ENCODE measurements around the gene ZNF740.
"Not testable (repeated sequence)": the region's sequence is repeated elsewhere in the genome, so short reads cannot be mapped to it uniquely, and the experiment has no call there.

Gene ZNF740

DNA sequence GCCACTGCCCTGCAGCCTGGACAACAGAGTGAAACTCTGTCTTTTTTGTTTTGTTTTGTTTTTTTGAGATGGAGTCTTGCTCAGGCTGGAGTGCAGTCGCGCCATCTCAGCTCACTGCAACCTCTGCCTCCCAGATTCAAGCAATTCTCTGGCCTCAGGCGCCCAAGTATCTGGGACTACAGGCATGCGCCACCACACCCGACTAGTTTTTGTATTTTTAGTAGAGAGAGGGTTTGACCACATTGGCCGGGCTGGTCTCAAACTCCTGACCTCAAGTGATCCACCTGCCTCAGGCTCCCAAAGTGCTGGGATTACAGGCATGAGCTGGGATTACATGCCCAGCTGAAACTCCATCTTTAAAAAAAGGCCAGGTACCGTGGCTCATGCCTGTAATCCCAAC, 21.8 kb downstream of the ZNF740 start:
- not testable (repeated sequence) for H3K27me3 ChIP-seq (ENCODE audit: control insufficient read depth, insufficient read depth, low read length); H3K9me3 ChIP-seq (ENCODE audit: control insufficient read depth, insufficient read depth, low read length); H3K4me3 ChIP-seq (ENCODE audit: low read length); H3K4me1 ChIP-seq (ENCODE audit: control insufficient read depth, insufficient read depth, low read length); H3K36me3 ChIP-seq (ENCODE audit: control insufficient read depth, insufficient read depth, low read length); DNase-seq (ENCODE audit: low read depth, low spot score); H3K27ac ChIP-seq (ENCODE audit: low read length)
- WGBS (ENCODE audit: insufficient coverage, insufficient read length): no CpG with 5 or more reads among the region's 7 CpGs

DNA sequence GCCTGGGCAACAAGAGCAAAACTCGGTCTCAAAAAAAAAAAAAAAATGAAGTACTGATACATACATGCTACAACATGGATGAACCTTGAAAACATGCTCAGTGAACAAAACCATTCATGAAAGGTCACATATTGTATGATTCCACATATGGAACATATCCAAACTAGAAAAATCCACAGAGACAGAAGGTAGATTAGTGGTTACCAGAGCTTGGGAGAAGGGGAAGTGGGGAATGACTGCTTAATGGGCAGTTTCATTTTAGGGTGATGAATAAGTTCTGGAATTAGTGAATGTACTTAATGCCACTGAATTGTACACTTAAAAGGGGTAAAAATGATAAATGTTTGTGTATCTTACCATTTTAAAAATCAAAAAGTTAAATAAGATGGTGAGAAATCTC, 23.8 kb downstream of the ZNF740 start:
- Histone ChIP-seq H3K4me1 (ENCODE audit: control insufficient read depth, insufficient read depth, low read length) (peaks cover 3% of the 10 kb centered on the region), H3K4me3 (ENCODE audit: low read length) (no peak overlapping the region), H3K36me3 (ENCODE audit: control insufficient read depth, insufficient read depth, low read length) (no peaks in the 10 kb centered on the region), H3K27me3 (ENCODE audit: control insufficient read depth, insufficient read depth, low read length) (peaks cover 2% of the 10 kb centered on the region), H3K9me3 (ENCODE audit: control insufficient read depth, insufficient read depth, low read length) (no peaks in the 10 kb centered on the region), H3K27ac (ENCODE audit: low read length) (no peak overlapping the region)
- WGBS (ENCODE audit: insufficient coverage, insufficient read length): no CpG with 5 or more reads among the region's 1 CpG
- no peak for DNase-seq (ENCODE audit: low read depth, low spot score)

GRCh38 chr12:53205747-53206419, 25.4 kb downstream of the ZNF740 start:
- no peaks in the 10 kb centered on the region; the same call in 1 of the 2 replicates for H3K27me3 ChIP-seq (ENCODE audit: control insufficient read depth, insufficient read depth, low read length)
- no peaks in the 10 kb centered on the region for H3K9me3 ChIP-seq (ENCODE audit: control insufficient read depth, insufficient read depth, low read length)
- peaks cover 2% of the 10 kb centered on the region; the same call in 1 of the 2 replicates for H3K36me3 ChIP-seq (ENCODE audit: control insufficient read depth, insufficient read depth, low read length)
- no CpG with 5 or more reads among the region's 7 CpGs for WGBS (ENCODE audit: insufficient coverage, insufficient read length)
- peaks cover 3% of the 10 kb centered on the region for H3K4me1 ChIP-seq (ENCODE audit: control insufficient read depth, insufficient read depth, low read length)
- no peak overlapping the region for H3K27ac ChIP-seq (ENCODE audit: low read length)
- no peak overlapping the region for H3K4me3 ChIP-seq (ENCODE audit: low read length)
- DNase-seq (ENCODE audit: low read depth, low spot score): no peak

DNA sequence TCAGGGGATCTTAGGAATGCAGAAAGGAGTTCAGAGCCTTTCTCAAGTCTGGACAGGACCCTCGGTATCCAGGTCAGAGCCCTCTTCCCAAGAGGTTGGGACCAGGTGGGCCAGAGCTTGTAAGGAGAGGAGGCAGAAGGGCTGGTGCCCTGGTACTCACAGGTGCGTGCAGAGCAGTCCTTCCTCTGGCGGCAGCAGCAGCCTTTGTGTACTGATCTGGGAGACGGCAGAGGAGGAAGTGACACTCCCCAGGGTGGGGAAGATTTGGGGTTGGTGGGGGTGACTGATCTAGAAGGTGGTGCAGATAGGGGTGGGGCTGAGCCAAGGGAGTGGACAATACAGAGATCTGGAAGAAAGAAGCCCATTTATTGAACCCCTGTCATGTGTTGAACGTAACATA, 26.5 kb downstream of the ZNF740 start, which contains the start of gene ITGB7:
Gene ITGB7 (minus strand): TSS at position 210 of the 400 bp plus-strand sequence. CDS start 6,808 bp downstream, outside the sequence.
- DNase-seq (ENCODE audit: low read depth, low spot score): no peak
- no CpG with 5 or more reads among the region's 5 CpGs for WGBS (ENCODE audit: insufficient coverage, insufficient read length)
- no peaks in the 10 kb centered on the region for H3K27me3 ChIP-seq (ENCODE audit: control insufficient read depth, insufficient read depth, low read length)
- H3K9me3 ChIP-seq (ENCODE audit: control insufficient read depth, insufficient read depth, low read length): no peaks in the 10 kb centered on the region
- H3K4me3 ChIP-seq (ENCODE audit: low read length): no peak within 1 kb of the TSS
- peaks cover 8% of the 10 kb centered on the region; the same call in 1 of the 2 replicates for H3K36me3 ChIP-seq (ENCODE audit: control insufficient read depth, insufficient read depth, low read length)
- no peak within 1 kb of the TSS for H3K27ac ChIP-seq (ENCODE audit: low read length)
- peaks cover 3% of the 10 kb centered on the region for H3K4me1 ChIP-seq (ENCODE audit: control insufficient read depth, insufficient read depth, low read length)

DNA sequence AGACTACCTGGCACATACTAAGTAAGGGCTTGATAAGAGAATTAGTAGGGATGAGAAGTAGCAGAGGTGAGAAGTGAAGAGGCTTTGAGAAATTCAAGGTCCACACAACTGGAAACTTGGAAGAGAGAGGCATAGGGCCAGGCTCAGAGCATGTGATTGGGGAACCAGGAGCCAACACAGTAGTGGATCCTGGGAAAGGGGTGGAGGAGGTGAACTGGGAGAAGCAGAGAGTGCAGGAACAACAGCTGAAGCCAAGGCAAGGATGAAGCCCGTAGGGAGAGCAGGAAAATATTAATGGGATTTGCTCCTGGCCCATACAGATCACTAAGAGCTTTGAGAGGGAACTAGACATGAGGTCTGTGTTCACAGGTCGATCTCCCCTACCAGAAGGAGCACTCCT, 27.9 kb downstream of the ZNF740 start:
- DNase-seq (ENCODE audit: low read depth, low spot score): no peak
- H3K27ac ChIP-seq (ENCODE audit: low read length): no peak overlapping the region
- WGBS (ENCODE audit: insufficient coverage, insufficient read length): no CpG with 5 or more reads among the region's 2 CpGs

GRCh38 chr12:53208877-53209463, 28.4 kb downstream of the ZNF740 start:
- peaks cover 8% of the 10 kb centered on the region for H3K4me1 ChIP-seq (ENCODE audit: control insufficient read depth, insufficient read depth, low read length)
- no peaks in the 10 kb centered on the region for H3K9me3 ChIP-seq (ENCODE audit: control insufficient read depth, insufficient read depth, low read length)
- DNase-seq (ENCODE audit: low read depth, low spot score): no peak
- H3K27ac ChIP-seq (ENCODE audit: low read length): no peak overlapping the region
- H3K27me3 ChIP-seq (ENCODE audit: control insufficient read depth, insufficient read depth, low read length): no peaks in the 10 kb centered on the region
- peaks cover 17% of the 10 kb centered on the region; the same call in 1 of the 2 replicates for H3K36me3 ChIP-seq (ENCODE audit: control insufficient read depth, insufficient read depth, low read length)
- no peak overlapping the region for H3K4me3 ChIP-seq (ENCODE audit: low read length)
- no CpG with 5 or more reads among the region's 7 CpGs for WGBS (ENCODE audit: insufficient coverage, insufficient read length)

More for the DNA sequence above, 27.9 kb downstream of the ZNF740 start:
- Histone ChIP-seq H3K4me3 (ENCODE audit: low read length) (no peak overlapping the region), H3K9me3 (ENCODE audit: control insufficient read depth, insufficient read depth, low read length) (no peaks in the 10 kb centered on the region), H3K4me1 (ENCODE audit: control insufficient read depth, insufficient read depth, low read length) (peaks cover 3% of the 10 kb centered on the region), H3K36me3 (ENCODE audit: control insufficient read depth, insufficient read depth, low read length) (peaks cover 15% of the 10 kb centered on the region; the same call in 1 of the 2 replicates), H3K27me3 (ENCODE audit: control insufficient read depth, insufficient read depth, low read length) (no peaks in the 10 kb centered on the region)

- Histone ChIP-seq H3K27me3 (ENCODE audit: control insufficient read depth, insufficient read depth, low read length) (no peaks in the 10 kb centered on the region), H3K4me3 (ENCODE audit: low read length) (no peak overlapping the region), H3K27ac (ENCODE audit: low read length) (no peak overlapping the region), H3K9me3 (ENCODE audit: control insufficient read depth, insufficient read depth, low read length) (no peaks in the 10 kb centered on the region), H3K36me3 (ENCODE audit: control insufficient read depth, insufficient read depth, low read length) (peaks cover 20% of the 10 kb centered on the region; the same call in 1 of the 2 replicates), H3K4me1 (ENCODE audit: control insufficient read depth, insufficient read depth, low read length) (peaks cover 20% of the 10 kb centered on the region)
- no peak for DNase-seq (ENCODE audit: low read depth, low spot score)
- WGBS (ENCODE audit: insufficient coverage, insufficient read length): no CpG with 5 or more reads among the region's 4 CpGs
Measured at GRCh38 chr12:53210843-53211242, 30.3 kb downstream of the ZNF740 start.

GRCh38 chr12:53211476-53212381, 31.2 kb downstream of the ZNF740 start:
- WGBS (ENCODE audit: insufficient coverage, insufficient read length): no CpG with 5 or more reads among the region's 13 CpGs
- Histone ChIP-seq H3K4me1 (ENCODE audit: control insufficient read depth, insufficient read depth, low read length) (peaks cover 26% of the 10 kb centered on the region), H3K4me3 (ENCODE audit: low read length) (no peak overlapping the region), H3K9me3 (ENCODE audit: control insufficient read depth, insufficient read depth, low read length) (no peaks in the 10 kb centered on the region), H3K36me3 (ENCODE audit: control insufficient read depth, insufficient read depth, low read length) (peaks cover 20% of the 10 kb centered on the region; the same call in 1 of the 2 replicates), H3K27me3 (ENCODE audit: control insufficient read depth, insufficient read depth, low read length) (no peaks in the 10 kb centered on the region), H3K27ac (ENCODE audit: low read length) (no peak overlapping the region)
- DNase-seq (ENCODE audit: low read depth, low spot score): no peak

- no peaks in the 10 kb centered on the region for H3K9me3 ChIP-seq (ENCODE audit: control insufficient read depth, insufficient read depth, low read length)
- no peak overlapping the region for H3K27ac ChIP-seq (ENCODE audit: low read length)
- DNase-seq (ENCODE audit: low read depth, low spot score): no peak
- no peaks in the 10 kb centered on the region for H3K27me3 ChIP-seq (ENCODE audit: control insufficient read depth, insufficient read depth, low read length)
- WGBS (ENCODE audit: insufficient coverage, insufficient read length): no CpG with 5 or more reads among the region's 12 CpGs
- peaks cover 20% of the 10 kb centered on the region; the same call in 1 of the 2 replicates for H3K36me3 ChIP-seq (ENCODE audit: control insufficient read depth, insufficient read depth, low read length)
- peaks cover 31% of the 10 kb centered on the region for H3K4me1 ChIP-seq (ENCODE audit: control insufficient read depth, insufficient read depth, low read length)
- no peak overlapping the region for H3K4me3 ChIP-seq (ENCODE audit: low read length)
Measured at GRCh38 chr12:53212931-53213330, 32.4 kb downstream of the ZNF740 start.

DNA sequence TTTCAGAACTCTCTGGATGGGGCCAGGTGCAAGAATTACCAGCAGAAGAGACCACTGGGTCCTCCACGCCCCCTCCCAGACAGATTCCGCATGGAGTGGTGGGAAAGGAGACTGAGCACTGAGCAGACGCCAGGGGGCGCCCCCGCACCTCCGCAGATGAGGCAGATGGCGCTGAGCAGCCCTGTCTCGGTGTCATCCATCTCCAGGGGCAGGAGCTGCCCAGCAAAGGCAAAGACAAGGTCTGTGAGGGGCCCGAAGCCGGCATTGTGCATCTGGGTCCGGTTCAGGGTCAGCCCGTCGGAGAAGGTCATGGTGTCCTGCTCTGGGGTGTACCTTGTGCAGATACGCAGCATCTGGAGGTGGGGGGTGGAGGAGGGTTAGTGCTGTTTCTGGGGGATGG, 32.8 kb downstream of the ZNF740 start:
- DNase-seq (ENCODE audit: low read depth, low spot score): no peak
- no CpG with 5 or more reads among the region's 14 CpGs for WGBS (ENCODE audit: insufficient coverage, insufficient read length)
- no peaks in the 10 kb centered on the region for H3K27me3 ChIP-seq (ENCODE audit: control insufficient read depth, insufficient read depth, low read length)
- peaks cover 32% of the 10 kb centered on the region for H3K4me1 ChIP-seq (ENCODE audit: control insufficient read depth, insufficient read depth, low read length)
- no peak overlapping the region for H3K27ac ChIP-seq (ENCODE audit: low read length)
- no peak overlapping the region for H3K4me3 ChIP-seq (ENCODE audit: low read length)
- H3K9me3 ChIP-seq (ENCODE audit: control insufficient read depth, insufficient read depth, low read length): no peaks in the 10 kb centered on the region
- H3K36me3 ChIP-seq (ENCODE audit: control insufficient read depth, insufficient read depth, low read length): peaks cover 20% of the 10 kb centered on the region; the same call in 1 of the 2 replicates

Data from iPS DF 6.9 (cell line).